ENCODE data around the gene C14orf119.
"Not testable (repeated sequence)": the region's sequence is repeated elsewhere in the genome, so short reads cannot be mapped to it uniquely, and the experiment has no call there.

C14orf119 gene

GRCh38 chr14:23104591-23105347 lies 9.5 kb downstream of the C14orf119 start, which contains the start of gene CIROP:
Gene CIROP, minus strand, starts transcription at chr14:23104989. Its CDS starts 69 bp downstream, at chr14:23104920.
- H3K4me3 ChIP-seq (ENCODE audit: low read depth, low read length): no peak within 1 kb of the TSS
- TF ChIP-seq CTCF (IDR thresholded peaks at IDR 0.05; ENCODE audit: borderline replicate concordance, insufficient read depth, low read depth, low read length): no peak

GRCh38 chr14:23105348-23105824 lies 10.1 kb downstream of the C14orf119 start:
- no peak for TF ChIP-seq CTCF (IDR thresholded peaks at IDR 0.05; ENCODE audit: borderline replicate concordance, insufficient read depth, low read depth, low read length)
- no peak overlapping the region for H3K4me3 ChIP-seq (ENCODE audit: low read depth, low read length)

GRCh38 chr14:23106747-23107045 lies 11.4 kb downstream of the C14orf119 start:
- no peak overlapping the region for H3K4me3 ChIP-seq (ENCODE audit: low read depth, low read length)
- no peak for TF ChIP-seq CTCF (IDR thresholded peaks at IDR 0.05; ENCODE audit: borderline replicate concordance, insufficient read depth, low read depth, low read length)

- not testable (repeated sequence) for H3K4me3 ChIP-seq (ENCODE audit: low read depth, low read length)
These were observed 12.3 kb downstream of the C14orf119 start for GRCh38 chr14:23107620-23108019.

GRCh38 chr14:23108169-23108568 lies 12.9 kb downstream of the C14orf119 start:
- not testable (repeated sequence) for H3K4me3 ChIP-seq (ENCODE audit: low read depth, low read length)

GRCh38 chr14:23109769-23110168 lies 14.5 kb downstream of the C14orf119 start:
- no peak for TF ChIP-seq CTCF (IDR thresholded peaks at IDR 0.05; ENCODE audit: borderline replicate concordance, insufficient read depth, low read depth, low read length)

GRCh38 chr14:23110579-23111365 lies 15.5 kb downstream of the C14orf119 start:
- TF ChIP-seq CTCF (IDR thresholded peaks at IDR 0.05; ENCODE audit: borderline replicate concordance, insufficient read depth, low read depth, low read length): no peak
- no peak overlapping the region for H3K4me3 ChIP-seq (ENCODE audit: low read depth, low read length)

More at GRCh38 chr14:23109769-23110168, 14.5 kb downstream of the C14orf119 start:
- no peak overlapping the region for H3K4me3 ChIP-seq (ENCODE audit: low read depth, low read length)

Measured in GM12875 (cell line).